Mucosa of descending colon (tissue), 3 donors: ENCODE results near the gene UTP11. TPM values are rescaled to one million over a fixed set of nuclear protein-coding genes. Genes with fewer than 3 reads are reported as not detected.
A peak's percentile ranks its signal among the peaks of the same experiment; 100 is the strongest.

Experiments used
- ATAC-seq: fragments of 200-7000 bp; cut with Tn5 transposase; one replicate; pipeline ENCODE4 v1.9.1; 2020; ENCODE audit warnings: mild to moderate bottlenecking, moderate library complexity
- DNase-seq, 3 donors: peaks; one replicate each; pipeline ENCODE4 v3.0.0-alpha.2; 2020
- H3K36me3 ChIP-seq: fragments of 200-600 bp; one replicate; pipeline ENCODE4 v1.8.0; 2021; ENCODE audit warnings: low read depth, mild to moderate bottlenecking
- H3K4me1 ChIP-seq: fragments of 200-600 bp; one replicate; pipeline ENCODE4 v1.8.0; 2021; ENCODE audit warnings: low read depth, mild to moderate bottlenecking
- H3K4me3 ChIP-seq: fragments of 200-600 bp; one replicate; pipeline ENCODE4 v1.8.0; 2021; ENCODE audit warnings: mild to moderate bottlenecking
- H3K9me3 ChIP-seq: fragments of 200-600 bp; one replicate; pipeline ENCODE4 v1.8.0; 2021; ENCODE audit warnings: mild to moderate bottlenecking
- intact Hi-C, 2 donors: fragments of 100-400 bp; cut with DNase I in 1 of 2; cut with micrococcal nuclease in 1 of 2; formaldehyde crosslinking; loops; one replicate each; pipeline versions ENCODE4 v1.11.0 to v1.11.1; 2022; cut with DNase I, micrococcal nuclease
- total RNA-seq, 3 donors: library from RNA; stranded (reverse); fragmentation: NEBNext Ultra II Directional in 2 of 3; extraction: Animal tissue kit (Norgen Biotek cat#: 25700) in 2 of 3; gene quantifications; one replicate each; pipeline versions ENCODE4 v1.2.1 to v1.2.4, GENCODE V29; 2021 to 2023
- TF ChIP-seq, protein P1 (sequence below): fragments of 200-600 bp; IDR thresholded peaks from one replicate; pipeline ENCODE4 v1.8.0; 2022; ENCODE audit warnings: antibody characterized with exemption, mild to moderate bottlenecking
- donor health status: DM: no; HTN: no; CAD: no; lungs with moderate emphysema.
- donor health status: DM: no; HTN: no; CAD: no.
- donor health status: DM: no; HTN: yes; CAD: no.

Gene UTP11
- total RNA-seq, 3 donors from 2014 or later = 13.7 to 35.7 (median 15.3) TPM

DNA sequence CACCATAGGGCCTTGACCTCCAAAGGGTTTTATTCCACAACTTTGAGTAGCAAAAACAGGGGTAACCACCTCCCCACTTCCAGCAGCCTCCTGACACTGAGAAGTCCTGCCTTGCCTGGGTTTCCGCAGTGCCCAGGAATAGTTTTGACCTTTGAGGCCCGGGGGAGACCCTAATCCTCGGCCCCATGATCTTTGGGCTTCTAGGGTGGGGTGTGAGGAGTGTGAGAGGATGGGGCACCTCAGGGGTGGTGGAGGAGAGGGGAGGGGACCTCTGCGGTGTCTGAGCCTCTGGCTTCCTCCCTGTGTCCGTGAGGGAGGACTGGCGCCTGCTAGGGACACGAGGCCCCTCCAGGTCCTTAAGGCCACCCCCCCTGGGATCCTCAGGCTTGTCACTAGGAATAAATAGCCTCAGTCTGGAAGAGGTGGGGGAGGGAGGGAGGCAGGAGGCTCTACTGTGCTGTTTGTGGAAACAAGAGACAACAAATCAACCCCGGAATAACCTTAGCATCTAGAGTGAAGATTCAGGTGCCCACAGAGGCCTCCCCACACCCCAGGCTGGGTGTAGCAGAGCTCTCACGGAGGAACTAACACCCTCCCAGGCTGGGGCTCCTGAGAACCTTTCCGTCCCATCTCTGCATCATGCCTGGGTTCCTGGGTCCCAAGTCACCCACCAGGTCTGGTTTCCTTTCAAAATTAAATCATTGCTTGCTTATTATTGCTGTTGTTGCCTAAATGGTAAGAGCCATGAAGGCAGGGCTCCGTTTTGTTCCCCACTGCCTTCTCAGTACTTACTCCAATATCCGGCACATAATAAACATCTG is 6.3 kb upstream of the UTP11 start:
- TF ChIP-seq, protein P1, sequence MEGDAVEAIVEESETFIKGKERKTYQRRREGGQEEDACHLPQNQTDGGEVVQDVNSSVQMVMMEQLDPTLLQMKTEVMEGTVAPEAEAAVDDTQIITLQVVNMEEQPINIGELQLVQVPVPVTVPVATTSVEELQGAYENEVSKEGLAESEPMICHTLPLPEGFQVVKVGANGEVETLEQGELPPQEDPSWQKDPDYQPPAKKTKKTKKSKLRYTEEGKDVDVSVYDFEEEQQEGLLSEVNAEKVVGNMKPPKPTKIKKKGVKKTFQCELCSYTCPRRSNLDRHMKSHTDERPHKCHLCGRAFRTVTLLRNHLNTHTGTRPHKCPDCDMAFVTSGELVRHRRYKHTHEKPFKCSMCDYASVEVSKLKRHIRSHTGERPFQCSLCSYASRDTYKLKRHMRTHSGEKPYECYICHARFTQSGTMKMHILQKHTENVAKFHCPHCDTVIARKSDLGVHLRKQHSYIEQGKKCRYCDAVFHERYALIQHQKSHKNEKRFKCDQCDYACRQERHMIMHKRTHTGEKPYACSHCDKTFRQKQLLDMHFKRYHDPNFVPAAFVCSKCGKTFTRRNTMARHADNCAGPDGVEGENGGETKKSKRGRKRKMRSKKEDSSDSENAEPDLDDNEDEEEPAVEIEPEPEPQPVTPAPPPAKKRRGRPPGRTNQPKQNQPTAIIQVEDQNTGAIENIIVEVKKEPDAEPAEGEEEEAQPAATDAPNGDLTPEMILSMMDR = no peak
- H3K9me3 ChIP-seq = no peaks in the 10 kb centered on the region
- ATAC-seq = no peak
- DNase-seq = no peak
- peaks cover 4% of the 10 kb centered on the region for H3K4me1 ChIP-seq
- intact Hi-C loops = no loop called here
- H3K36me3 ChIP-seq = no peaks in the 10 kb centered on the region
- no peak overlapping the region for H3K4me3 ChIP-seq

GRCh38 chr1:38009088-38009840 is 3.3 kb upstream of the UTP11 start:
- Histone ChIP-seq H3K4me1 (peaks cover 13% of the 10 kb centered on the region), H3K9me3 (no peaks in the 10 kb centered on the region), H3K36me3 (no peaks in the 10 kb centered on the region), H3K4me3 (no peak overlapping the region)
- no peak for ATAC-seq
- TF ChIP-seq, protein P1 = no peak
- intact Hi-C loops = no loop called here
- DNase-seq = no peak

DNA sequence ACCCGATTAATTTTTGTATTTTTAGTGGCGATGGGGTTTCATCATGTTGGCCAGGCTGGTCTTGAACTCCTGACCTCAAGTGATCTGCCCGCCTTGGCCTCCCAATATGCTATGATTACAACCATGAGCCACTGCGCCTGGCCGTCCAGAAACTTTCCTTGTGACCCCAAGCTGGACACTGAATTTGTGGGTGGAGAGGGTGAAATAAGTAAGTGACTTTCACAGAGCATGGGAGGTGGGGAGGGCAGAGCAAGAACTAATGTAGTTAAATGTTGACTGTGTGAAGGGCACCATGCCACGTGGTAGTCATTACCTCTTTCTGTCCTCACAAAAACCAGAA is 2.7 kb upstream of the UTP11 start:
- Histone ChIP-seq H3K4me1 (peaks cover 14% of the 10 kb centered on the region), H3K9me3 (no peaks in the 10 kb centered on the region), H3K4me3 (no peak overlapping the region), H3K36me3 (no peaks in the 10 kb centered on the region)
- TF ChIP-seq, protein P1 = no peak
- ATAC-seq (no peak), DNase-seq (no peak)
- intact Hi-C loops = no loop called here

GRCh38 chr1:38013227-38013622 is 691 bp downstream of the UTP11 start:
- TF ChIP-seq, protein P1 = no peak
- DNase-seq (no peak), ATAC-seq (no peak)
- peak overlapping the region; percentile 35 for H3K4me3 ChIP-seq
- intact Hi-C loops = no loop called here
- H3K36me3 ChIP-seq = no peaks in the 10 kb centered on the region
- H3K4me1 ChIP-seq = peaks cover 14% of the 10 kb centered on the region
- no peaks in the 10 kb centered on the region for H3K9me3 ChIP-seq

DNA sequence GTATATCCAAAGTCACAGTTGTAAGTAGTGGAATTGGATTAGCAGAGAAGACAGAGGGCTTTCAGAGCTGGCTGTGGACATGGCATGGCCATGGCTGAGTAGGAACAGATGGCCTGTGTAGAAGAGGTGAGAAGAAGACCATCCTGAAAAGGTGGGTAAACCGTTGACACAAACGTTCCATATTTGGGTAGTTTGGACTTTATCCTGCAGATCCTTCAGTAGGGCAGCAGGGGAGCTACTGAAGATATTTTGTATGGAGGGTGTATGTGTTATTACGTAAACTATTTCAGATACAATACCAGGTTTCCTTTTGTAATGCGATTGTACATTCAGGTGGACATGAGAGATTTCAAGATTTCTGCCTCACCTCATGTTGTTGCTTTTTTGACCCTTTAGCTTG is 1.6 kb downstream of the UTP11 start:
- TF ChIP-seq, protein P1 = no peak
- H3K9me3 ChIP-seq = no peaks in the 10 kb centered on the region
- intact Hi-C loops = no loop called here
- ATAC-seq (no peak), DNase-seq (no peak)
- peaks cover 14% of the 10 kb centered on the region for H3K4me1 ChIP-seq
- no peak overlapping the region for H3K4me3 ChIP-seq
- no peaks in the 10 kb centered on the region for H3K36me3 ChIP-seq
